Smooth muscle cell (in vitro differentiated cells): ENCODE results near the gene STOML1. TPM values are rescaled to one million over a fixed set of nuclear protein-coding genes. Genes with fewer than 3 reads are reported as not detected.
A peak's percentile ranks its signal among the peaks of the same experiment; 100 is the strongest.

ENCODE experiments used
- DNase-seq: peaks from one replicate; lab custom pipeline; 2025; ENCODE audit not compliant: unreplicated experiment; lab: John Stamatoyannopoulos, UW
- H2AFZ ChIP-seq: fragments of 200-600 bp; sonication (generic); 2 replicates; pipeline ENCODE4 v1.6.0; 2016; ENCODE audit warnings: antibody characterized with exemption, low read depth, mild to moderate bottlenecking
- H3F3A ChIP-seq: fragments of 200-600 bp; sonication (generic); 2 replicates; pipeline ENCODE4 v1.6.0; 2017; ENCODE audit warnings: antibody characterized with exemption, low read depth
- H3K27ac ChIP-seq: fragments of 200-600 bp; sonication (generic); 2 replicates; pipeline ENCODE4 v1.5.1; 2016; ENCODE audit warnings: low read depth, mild to moderate bottlenecking
- H3K27me3 ChIP-seq: fragments of 200-600 bp; sonication (generic); 2 replicates; pipeline ENCODE4 v1.6.1; 2016; ENCODE audit warnings: low read depth, mild to moderate bottlenecking
- H3K36me3 ChIP-seq: fragments of 200-600 bp; sonication (generic); 2 replicates; pipeline ENCODE4 v1.5.1; 2016; ENCODE audit warnings: low read depth
- H3K4me1 ChIP-seq: fragments of 200-600 bp; sonication (generic); 2 replicates; pipeline ENCODE4 v1.5.1; 2016; ENCODE audit warnings: low read depth
- H3K4me2 ChIP-seq: fragments of 200-600 bp; sonication (generic); 2 replicates; pipeline ENCODE4 v1.6.0; 2016; ENCODE audit warnings: mild to moderate bottlenecking
- H3K4me3 ChIP-seq: fragments of 200-600 bp; sonication (generic); 2 replicates; pipeline ENCODE4 v1.5.1; 2016; ENCODE audit warnings: mild to moderate bottlenecking
- H3K79me2 ChIP-seq: fragments of 200-600 bp; sonication (generic); 2 replicates; pipeline ENCODE4 v1.6.0; 2016; ENCODE audit warnings: low read depth, mild to moderate bottlenecking
- H3K9ac ChIP-seq: fragments of 200-600 bp; sonication (generic); 2 replicates; pipeline ENCODE4 v1.6.0; 2016; ENCODE audit warnings: low read depth
- H3K9me3 ChIP-seq: fragments of 200-600 bp; sonication (generic); replicated peaks from 2 replicates; pipeline ENCODE4 v1.5.1; 2016; ENCODE audit warnings: low read depth
- H4K20me1 ChIP-seq: fragments of 200-600 bp; sonication (generic); 2 replicates; pipeline ENCODE4 v1.6.0; 2016; ENCODE audit warnings: low read depth
- CTCF ChIP-seq: fragments of 200-600 bp; sonication (generic); IDR thresholded peaks from 2 replicates; pipeline ENCODE4 v1.5.1; 2017; ENCODE audit warnings: borderline replicate concordance, mild to moderate bottlenecking, antibody characterized with exemption; ENCODE audit not compliant: insufficient read depth, poor library complexity, severe bottlenecking
- WGBS: methylation state at CpG from one replicate; pipeline ENCODE4 v1.1.7; 2016; ENCODE audit warnings: low lambda C conversion rate; 5-methylcytosine and 5-hydroxymethylcytosine counted together
- polyA plus RNA-seq: library from polyadenylated mRNA; unstranded; fragments of >200 nt; fragmentation: Nextera tagmentation; extraction: Ambion mirVana; gene quantifications from 2 replicates; pipeline ENCODE4 v1.2.1, GENCODE V29; 2016
- total RNA-seq: library from RNA; depleted of rRNA; stranded (reverse); fragments of >200 nt; gene quantifications from 2 replicates; pipeline ENCODE4 v1.2.3, GENCODE V29; 2014

Gene STOML1
- total and polyA plus RNA-seq, 2 experiments from 2014 or later, result 12.4 to 27.5 TPM

- H3K4me1 ChIP-seq, result no peaks in the 10 kb centered on the region
- H3K4me2 ChIP-seq, result peak overlapping the region; percentile 81
These were observed 7.7 kb downstream of the STOML1 start for GRCh38 chr15:73984208-73984979.

GRCh38 chr15:73983773-73984172 is 8.3 kb downstream of the STOML1 start:
- H3K36me3 ChIP-seq, result no peaks in the 10 kb centered on the region
- H3K9me3 ChIP-seq, result no peaks in the 10 kb centered on the region
- H3K9ac ChIP-seq, result no peak overlapping the region
- H3K4me2 ChIP-seq, result peak overlapping the region; percentile 81
- no peaks in the 10 kb centered on the region for H4K20me1 ChIP-seq
- no peak for DNase-seq
- H3F3A ChIP-seq, result peaks cover 7% of the 10 kb centered on the region
- no peak for TF ChIP-seq CTCF
- no peaks in the 10 kb centered on the region for H3K27me3 ChIP-seq
- H3K4me1 ChIP-seq, result no peaks in the 10 kb centered on the region
- no peak overlapping the region for H2AFZ ChIP-seq
- no peaks in the 10 kb centered on the region for H3K79me2 ChIP-seq
- 98% methylated on average over 9 of the region's 9 CpGs for WGBS
- H3K4me3 ChIP-seq, result no peak overlapping the region
- H3K27ac ChIP-seq, result peak overlapping the region; percentile 86

More at GRCh38 chr15:73984208-73984979, 7.7 kb downstream of the STOML1 start:
- no peak overlapping the region for H3K9ac ChIP-seq
- no peaks in the 10 kb centered on the region for H4K20me1 ChIP-seq
- H3K79me2 ChIP-seq, result no peaks in the 10 kb centered on the region
- peak overlapping the region; percentile 86 for H3K27ac ChIP-seq
- no peaks in the 10 kb centered on the region for H3K9me3 ChIP-seq
- peaks cover 12% of the 10 kb centered on the region for H3F3A ChIP-seq
- WGBS, result 90% methylated on average over 13 of the region's 13 CpGs
- DNase-seq, result no peak
- no peak overlapping the region for H2AFZ ChIP-seq
- H3K4me3 ChIP-seq, result no peak overlapping the region
- H3K36me3 ChIP-seq, result no peaks in the 10 kb centered on the region
- TF ChIP-seq CTCF, result no peak
- no peaks in the 10 kb centered on the region for H3K27me3 ChIP-seq

DNA sequence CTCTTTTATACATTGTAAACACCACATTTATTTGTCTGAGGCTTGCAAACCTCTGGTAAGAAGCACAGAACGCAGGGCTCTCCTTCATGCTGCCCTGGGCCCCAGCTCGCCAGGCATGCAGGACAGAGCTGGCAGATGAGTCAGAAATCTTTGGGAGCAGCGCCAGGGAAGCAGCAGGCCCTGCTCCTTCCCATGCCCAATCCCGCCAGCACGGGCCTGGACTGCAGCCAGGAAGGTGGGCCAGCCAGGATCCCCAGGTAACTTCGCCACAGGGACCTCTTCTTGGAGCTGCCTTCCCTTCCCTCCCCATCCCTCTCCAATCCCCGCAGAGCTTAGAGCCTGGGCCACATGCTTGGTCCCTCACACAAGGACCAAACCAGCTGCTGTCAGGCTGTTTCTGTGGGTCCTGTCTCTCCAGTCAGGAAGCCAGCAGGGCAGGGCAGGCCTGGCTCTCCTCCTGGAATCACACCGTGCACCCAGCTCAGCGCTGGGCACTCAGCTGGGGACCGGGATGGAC is 8.8 kb downstream of the STOML1 start:
- no peaks in the 10 kb centered on the region for H3K27me3 ChIP-seq
- WGBS, result 40% methylated on average over 9 of the region's 10 CpGs
- no peak for TF ChIP-seq CTCF
- peaks cover 3% of the 10 kb centered on the region for H3F3A ChIP-seq
- no peaks in the 10 kb centered on the region for H3K36me3 ChIP-seq
- H3K79me2 ChIP-seq, result no peaks in the 10 kb centered on the region
- no peak overlapping the region for H3K4me3 ChIP-seq
- H3K27ac ChIP-seq, result peak overlapping the region; percentile 86
- peak overlapping the region; percentile 81 for H3K4me2 ChIP-seq
- no peak overlapping the region for H2AFZ ChIP-seq
- no peaks in the 10 kb centered on the region for H4K20me1 ChIP-seq
- no peaks in the 10 kb centered on the region for H3K9me3 ChIP-seq
- peak; percentile 67 for DNase-seq
- peak overlapping the region; percentile 42 for H3K9ac ChIP-seq
- H3K4me1 ChIP-seq, result no peaks in the 10 kb centered on the region
